Stimulated activated naive CD8-positive, alpha-beta T cell treated with anti-CD3 and anti-CD28 coated beads, Interleukin-15, amount 100 ng/mL, for 72 hours (primary cell): ENCODE data around the gene POLR1H.

Experiments
- ATAC-seq: fragments of 150-1000 bp; cut with Tn5 transposase; 2 replicates; pipeline ENCODE4 v1.10.0; 2021; ENCODE audit warnings: mild to moderate bottlenecking, moderate library complexity
- DNase-seq, 2 donors: peaks; one replicate each; pipeline ENCODE4 v3.0.0; 2021 to 2022
- H3K27ac Mint-ChIP-seq, 2 donors: one replicate each; pipeline ENCODE4 v1.8.0; 2022; ENCODE audit warnings: mild to moderate bottlenecking in 2 of 2, mixed read lengths in 2 of 2, moderate library complexity in 2 of 2
- H3K27me3 Mint-ChIP-seq: one replicate; pipeline ENCODE4 v1.8.0; 2022; ENCODE audit warnings: mixed read lengths
- H3K4me1 Mint-ChIP-seq: one replicate; pipeline ENCODE4 v1.8.0; 2022; ENCODE audit warnings: mild to moderate bottlenecking, mixed read lengths
- H3K4me3 Mint-ChIP-seq, 2 donors: one replicate each; pipeline ENCODE4 v1.8.0; 2022; ENCODE audit warnings: mild to moderate bottlenecking in 2 of 2, mixed read lengths in 2 of 2, moderate library complexity in 1 of 2
- H3K9me3 Mint-ChIP-seq, 2 donors: one replicate each; pipeline ENCODE4 v1.8.0; 2022; ENCODE audit warnings: mixed read lengths in 2 of 2

POLR1H gene

GRCh38 chr6:30100585-30101443 is 39.7 kb downstream of the POLR1H start:
- H3K27me3 Mint-ChIP-seq, result peaks cover 77% of the 10 kb centered on the region
- H3K27ac Mint-ChIP-seq, result peak overlapping the region in 1 of 2 donors; percentile 6
- DNase-seq, result no peak
- no peaks in the 10 kb centered on the region for H3K9me3 Mint-ChIP-seq
- ATAC-seq, result no peak
- H3K4me3 Mint-ChIP-seq, result peak overlapping the region; percentile 71 to 78
- H3K4me1 Mint-ChIP-seq, result peaks cover 57% of the 10 kb centered on the region

DNA sequence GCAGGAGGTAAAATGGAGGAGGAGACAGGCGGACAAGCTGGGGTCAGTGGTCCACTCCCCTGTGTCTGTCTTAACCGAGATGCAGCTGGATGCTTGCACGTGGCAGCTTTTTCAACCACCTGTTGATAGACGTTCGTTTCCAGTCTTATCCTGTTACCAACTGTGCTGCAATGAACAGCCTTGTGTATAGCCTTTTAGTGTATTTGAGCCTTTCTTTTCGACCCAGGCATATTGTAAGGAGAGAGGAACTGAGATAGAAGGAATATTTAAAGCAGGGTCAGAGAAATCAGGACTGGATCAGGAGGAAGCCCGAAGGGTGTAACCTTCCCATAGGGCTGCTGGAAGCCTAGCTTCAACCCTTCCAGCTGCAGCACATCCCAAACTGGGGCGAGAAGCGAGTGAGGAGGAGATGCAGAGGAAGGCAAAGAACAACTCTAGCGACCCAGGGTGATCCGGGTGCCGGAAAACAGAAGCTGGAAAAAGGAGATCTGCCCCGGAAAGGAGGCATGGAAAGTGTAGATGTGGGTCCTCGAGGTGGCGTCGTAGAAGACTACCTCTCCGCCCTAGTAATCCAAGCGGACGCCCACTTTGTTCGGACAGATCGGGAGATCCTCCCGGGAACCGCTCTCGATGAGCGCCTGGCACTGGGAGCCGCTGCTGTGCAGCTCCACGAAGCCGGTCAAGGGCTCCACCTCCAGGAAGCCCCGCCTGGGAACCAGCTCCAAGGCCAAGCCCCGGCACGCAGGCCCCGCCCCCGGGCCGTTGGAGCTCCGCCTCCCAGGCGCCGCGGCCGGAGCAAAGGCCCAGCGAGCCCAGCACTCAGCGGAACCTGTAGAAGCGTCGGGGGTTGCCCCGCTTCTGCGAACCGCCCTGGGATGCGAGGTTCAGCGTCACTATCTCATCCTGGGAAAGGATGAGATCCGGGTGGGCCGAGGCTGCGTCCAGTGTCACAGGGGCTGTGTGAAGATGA is 40.7 kb downstream of the POLR1H start:
- DNase-seq (peak; percentile 46 to 54), ATAC-seq (peak; percentile 57)
- H3K27ac Mint-ChIP-seq, result peak overlapping the region in 1 of 2 donors; percentile 37
- peaks cover 86% of the 10 kb centered on the region for H3K27me3 Mint-ChIP-seq
- peak overlapping the region; percentile 71 to 78 for H3K4me3 Mint-ChIP-seq
- H3K9me3 Mint-ChIP-seq, result no peaks in the 10 kb centered on the region
- peaks cover 57% of the 10 kb centered on the region for H3K4me1 Mint-ChIP-seq

DNA sequence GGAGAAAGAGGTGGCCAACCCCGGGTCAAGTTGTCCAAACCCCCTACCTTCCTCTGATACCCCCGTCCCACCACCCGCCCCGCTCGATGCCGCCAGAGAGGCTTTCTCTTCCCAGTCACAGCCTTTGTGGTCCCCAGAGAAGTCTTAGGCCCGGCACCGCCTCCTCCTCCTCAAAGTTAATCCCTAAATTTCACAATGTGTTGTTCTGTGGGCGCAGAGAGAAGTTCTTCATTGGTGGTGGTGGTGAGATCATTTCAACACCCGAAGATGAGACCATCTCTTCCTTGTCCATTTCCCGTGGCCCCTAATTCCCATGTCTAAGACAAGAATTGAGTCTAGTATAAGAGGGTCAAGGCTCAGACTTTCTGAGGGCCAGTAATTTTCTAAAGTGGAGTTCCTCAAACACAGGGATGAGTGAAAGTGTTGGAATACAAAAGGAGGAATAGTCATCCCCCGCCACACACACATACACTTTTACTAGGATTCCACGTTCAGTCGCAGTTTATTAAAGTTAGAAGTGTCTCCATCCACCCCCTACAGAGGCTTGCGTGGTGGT is 41.4 kb downstream of the POLR1H start:
- no peaks in the 10 kb centered on the region for H3K9me3 Mint-ChIP-seq
- ATAC-seq (peak; percentile 60), DNase-seq (no peak)
- H3K27me3 Mint-ChIP-seq, result peaks cover 84% of the 10 kb centered on the region
- peaks cover 52% of the 10 kb centered on the region for H3K4me1 Mint-ChIP-seq
- H3K4me3 Mint-ChIP-seq, result peak overlapping the region; percentile 78 to 90
- no peak overlapping the region for H3K27ac Mint-ChIP-seq

GRCh38 chr6:30102970-30103871 is 42.2 kb downstream of the POLR1H start:
- peaks cover 52% of the 10 kb centered on the region for H3K4me1 Mint-ChIP-seq
- H3K27me3 Mint-ChIP-seq, result peaks cover 84% of the 10 kb centered on the region
- no peaks in the 10 kb centered on the region for H3K9me3 Mint-ChIP-seq

DNA sequence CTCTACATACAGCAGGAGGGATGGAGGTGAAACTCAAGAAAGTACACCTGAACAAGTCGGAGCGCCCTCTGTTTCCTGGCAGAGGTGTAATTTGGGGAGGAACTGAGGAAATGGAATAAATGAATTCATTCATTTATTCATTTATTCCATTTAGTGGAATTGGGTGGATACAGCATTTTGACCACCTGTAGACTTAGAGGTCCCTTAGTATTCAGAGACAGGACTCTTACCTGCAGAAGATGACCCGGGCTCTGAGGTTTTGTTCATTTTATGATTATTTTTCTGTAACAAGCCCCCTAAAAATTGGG is 42.8 kb downstream of the POLR1H start:
- H3K27ac Mint-ChIP-seq, result no peak overlapping the region
- ATAC-seq (no peak), DNase-seq (no peak)
- peak overlapping the region; percentile 77 to 90 for H3K4me3 Mint-ChIP-seq
- H3K27me3 Mint-ChIP-seq, result peaks cover 84% of the 10 kb centered on the region
- peaks cover 52% of the 10 kb centered on the region for H3K4me1 Mint-ChIP-seq
- H3K9me3 Mint-ChIP-seq, result no peaks in the 10 kb centered on the region

More at GRCh38 chr6:30102970-30103871, 42.2 kb downstream of the POLR1H start:
- ATAC-seq (peak; percentile 90), DNase-seq (peak; percentile 81 to 83)
- H3K27ac Mint-ChIP-seq, result peak overlapping the region in 1 of 2 donors; percentile 68
- H3K4me3 Mint-ChIP-seq, result peak overlapping the region; percentile 77 to 90

DNA sequence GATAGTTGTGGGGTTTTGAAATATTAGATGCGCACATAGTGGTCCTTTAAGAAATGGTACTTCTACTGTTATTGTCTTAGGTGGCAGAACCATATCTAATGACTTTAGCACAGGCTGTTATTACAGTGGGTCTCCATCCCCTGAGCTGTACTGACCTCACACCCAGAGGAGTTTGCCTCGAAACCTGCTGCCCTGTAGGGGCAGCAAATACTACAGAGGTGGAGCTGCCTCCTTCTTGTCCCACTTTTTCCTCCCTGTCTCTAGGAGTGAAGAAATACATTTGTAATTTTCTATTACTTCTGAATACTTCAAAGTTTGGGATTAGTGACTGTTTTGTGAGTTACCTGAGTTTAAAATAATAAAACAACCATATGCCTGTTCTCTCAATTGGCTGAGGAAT is 43.6 kb downstream of the POLR1H start:
- Mint-ChIP-seq H3K27ac (no peak overlapping the region), H3K27me3 (peaks cover 81% of the 10 kb centered on the region), H3K4me1 (peaks cover 52% of the 10 kb centered on the region), H3K4me3 (no peak overlapping the region), H3K9me3 (no peaks in the 10 kb centered on the region)
- ATAC-seq (no peak), DNase-seq (no peak)

DNA sequence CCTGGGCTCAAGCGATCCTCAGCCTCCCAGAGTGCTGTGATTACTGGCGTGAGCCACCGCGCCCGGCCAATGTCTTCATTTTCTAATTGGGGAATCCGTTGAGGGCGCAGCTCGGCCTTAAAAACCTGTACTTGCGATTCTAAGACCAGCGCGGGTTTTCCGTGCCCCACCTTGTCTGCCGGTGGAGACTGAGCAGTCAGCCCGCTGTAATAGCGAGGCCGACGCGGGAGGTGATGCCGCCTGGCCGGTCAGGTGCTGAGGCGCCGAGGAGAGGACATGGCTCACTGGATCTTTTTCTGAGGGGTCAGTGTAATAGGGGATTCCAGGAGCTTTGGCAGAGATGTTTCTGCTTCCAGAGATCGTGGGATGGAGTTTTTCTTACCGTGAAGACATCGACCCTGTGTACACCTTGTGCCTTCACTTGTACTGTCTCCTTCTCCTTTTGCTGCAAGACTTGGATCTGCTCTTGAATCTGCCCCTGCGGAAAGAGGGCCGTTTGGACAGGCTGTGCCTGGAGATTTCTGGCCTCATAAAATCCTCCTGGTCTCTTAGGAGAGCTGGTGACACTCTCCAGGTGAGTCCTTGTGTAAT is 50.3 kb downstream of the POLR1H start:
- peaks cover 72% of the 10 kb centered on the region for H3K27me3 Mint-ChIP-seq

GRCh38 chr6:30112402-30112994 is 51.4 kb downstream of the POLR1H start:
- Mint-ChIP-seq H3K4me3 (peak overlapping the region in 1 of 2 donors; percentile 40), H3K9me3 (no peaks in the 10 kb centered on the region), H3K27me3 (peaks cover 64% of the 10 kb centered on the region), H3K4me1 (peaks cover 28% of the 10 kb centered on the region), H3K27ac (peak overlapping the region in 1 of 2 donors; percentile 28)
- no peak for DNase-seq
- no peak for ATAC-seq

More for the DNA sequence above, 50.3 kb downstream of the POLR1H start:
- ATAC-seq (no peak), DNase-seq (no peak)
- no peak overlapping the region for H3K4me3 Mint-ChIP-seq
- H3K4me1 Mint-ChIP-seq, result peaks cover 29% of the 10 kb centered on the region
- peak overlapping the region in 1 of 2 donors; percentile 16 for H3K27ac Mint-ChIP-seq
- H3K9me3 Mint-ChIP-seq, result no peaks in the 10 kb centered on the region

GRCh38 chr6:30113003-30113759 is 52.1 kb downstream of the POLR1H start, which contains the start of gene TRIM31:
Gene TRIM31 (minus strand): TSS chr6:30113090. CDS start chr6:30112805, 285 bp downstream.
- Mint-ChIP-seq H3K4me1 (peaks cover 22% of the 10 kb centered on the region), H3K27ac (peak within 1 kb of the TSS in 1 of 2 donors; percentile 28), H3K4me3 (peak within 1 kb of the TSS in 1 of 2 donors; percentile 40), H3K27me3 (peaks cover 64% of the 10 kb centered on the region), H3K9me3 (no peaks in the 10 kb centered on the region)
- DNase-seq, result no peak
- ATAC-seq, result peak; percentile 91

DNA sequence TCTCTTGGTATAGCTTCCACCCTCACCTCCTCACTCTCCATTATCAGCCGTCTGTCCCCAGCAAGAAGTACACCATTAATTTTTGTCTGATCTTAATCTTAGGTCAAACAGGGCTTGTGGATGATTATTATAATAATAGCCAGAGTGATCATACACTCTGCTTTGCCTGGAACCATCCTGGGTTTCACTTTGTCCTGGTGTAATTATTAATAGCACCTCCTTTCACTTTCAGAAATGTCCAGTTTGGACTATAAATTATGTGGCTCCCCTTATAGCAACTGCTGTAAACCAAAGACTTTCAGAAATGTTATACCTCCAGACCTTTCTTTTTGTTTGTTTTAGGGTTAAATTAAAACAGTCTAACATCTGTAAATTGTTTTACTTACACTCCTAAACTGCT is 52.8 kb downstream of the POLR1H start:
- no peak for DNase-seq
- H3K4me1 Mint-ChIP-seq, result peaks cover 15% of the 10 kb centered on the region
- H3K27me3 Mint-ChIP-seq, result peaks cover 62% of the 10 kb centered on the region
- H3K27ac Mint-ChIP-seq, result no peak overlapping the region
- no peaks in the 10 kb centered on the region for H3K9me3 Mint-ChIP-seq
- peak overlapping the region in 1 of 2 donors; percentile 0 for H3K4me3 Mint-ChIP-seq
- ATAC-seq, result no peak
